GM12801 (cell line): ENCODE results near the gene RNF224.

Experiments
- CTCF ChIP-seq: IDR thresholded peaks from one replicate; pipeline ENCODE4 v1.5.1; 2011; ENCODE audit warnings: control low read depth; ENCODE audit not compliant: insufficient read length; ENCODE audit errors: extremely low read depth

The RNF224 gene

GRCh38 chr9:137266162-137266527 lies 38.8 kb downstream of the RNF224 start:
- no peak for TF ChIP-seq CTCF

- no peak for TF ChIP-seq CTCF
These were observed 39.5 kb downstream of the RNF224 start for GRCh38 chr9:137266585-137267453.

GRCh38 chr9:137267933-137268355 lies 40.6 kb downstream of the RNF224 start:
- TF ChIP-seq CTCF, result no peak

GRCh38 chr9:137268538-137269201 lies 41.4 kb downstream of the RNF224 start:
- TF ChIP-seq CTCF, result no peak

GRCh38 chr9:137269231-137269772 lies 42.0 kb downstream of the RNF224 start:
- TF ChIP-seq CTCF, result no peak

- no peak for TF ChIP-seq CTCF
These were observed 43.8 kb downstream of the RNF224 start for GRCh38 chr9:137270929-137271695.

GRCh38 chr9:137271696-137272076 lies 44.4 kb downstream of the RNF224 start:
- TF ChIP-seq CTCF, result no peak
